IMR-90 (cell line): ENCODE data around the gene CLK3.

ENCODE experiments used
- BHLHE40 ChIP-seq: fragments of 150-350 bp; IDR thresholded peaks from 2 replicates; pipeline ENCODE4 v1.6.1; 2016; ENCODE audit warnings: mild to moderate bottlenecking, low read depth, low read length
- CEBPB ChIP-seq: IDR thresholded peaks from 2 replicates; pipeline ENCODE4 v1.6.1; 2012; ENCODE audit warnings: low read depth, low read length, improper control_type of control experiment
- CHD1 ChIP-seq: IDR thresholded peaks from 2 replicates; pipeline ENCODE4 v1.6.1; 2012; ENCODE audit warnings: low read depth, low read length, improper control_type of control experiment
- CTCF ChIP-seq: conservative IDR thresholded peaks from 2 replicates; pipeline ENCODE4 v1.5.1; 2012; ENCODE audit warnings: mild to moderate bottlenecking, low read depth, low read length, improper control_type of control experiment
- ELK1 ChIP-seq: fragments of 150-350 bp; IDR thresholded peaks from 2 replicates; pipeline ENCODE4 v1.6.1; 2016; ENCODE audit warnings: low read depth, mild to moderate bottlenecking, low read length, moderate library complexity, borderline replicate concordance
- MXI1 ChIP-seq: IDR thresholded peaks from 2 replicates; pipeline ENCODE4 v1.6.1; 2012; ENCODE audit warnings: low read depth, mild to moderate bottlenecking, low read length, moderate library complexity, borderline replicate concordance
- POLR2A ChIP-seq: IDR thresholded peaks from 2 replicates; pipeline ENCODE4 v1.6.1; 2012; ENCODE audit warnings: mild to moderate bottlenecking, low read depth, low read length
- RAD21 ChIP-seq: IDR thresholded peaks from 2 replicates; pipeline ENCODE4 v1.6.1; 2012; ENCODE audit warnings: low read length, improper control_type of control experiment
- RCOR1 ChIP-seq: IDR thresholded peaks from 2 replicates; pipeline ENCODE4 v1.6.1; 2012; ENCODE audit warnings: mild to moderate bottlenecking, low read length, improper control_type of control experiment; ENCODE audit not compliant: insufficient replicate concordance
- RFX5 ChIP-seq: IDR thresholded peaks from 2 replicates; pipeline ENCODE4 v1.8.0; 2012; ENCODE audit warnings: low read depth, mild to moderate bottlenecking, low read length, moderate library complexity
- SMC3 ChIP-seq: fragments of 150-350 bp; IDR thresholded peaks from 2 replicates; pipeline ENCODE4 v1.6.1; 2016; ENCODE audit warnings: low read depth, mild to moderate bottlenecking, antibody characterized with exemption, low read length, moderate library complexity
- USF2 ChIP-seq: fragments of 150-350 bp; IDR thresholded peaks from 2 replicates; pipeline ENCODE4 v1.6.1; 2017; ENCODE audit warnings: mild to moderate bottlenecking, antibody characterized with exemption, low read length, low read depth

- TF ChIP-seq CTCF (no peak), MXI1 (peak; percentile 39; the same call in 1 of the 2 replicates), BHLHE40 (no peak), POLR2A (no peak; the same call in 1 of the 2 replicates), RFX5 (no peak), RAD21 (no peak), SMC3 (no peak), CHD1 (peak; percentile 72; the same call in 1 of the 2 replicates), RCOR1 (peak; percentile 91), USF2 (no peak), CEBPB (no peak), ELK1 (no peak)
Measured at GRCh38 chr15:74614744-74615507, 710 bp upstream of the CLK3 start.
